GM19239 (cell line): ENCODE results near the gene QSER1.
"Not testable (repeated sequence)": the region's sequence is repeated elsewhere in the genome, so short reads cannot be mapped to it uniquely, and the experiment has no call there.

Source experiments
- DNase-seq: peaks from one replicate; pipeline ENCODE4 v3.0.0; 2011; ENCODE audit warnings: low spot score; ENCODE audit not compliant: insufficient read length
- FAIRE-seq: peaks from 2 replicates; lab custom pipeline; 2011; peaks lifted over from hg19 to GRCh38; lab: Jason Lieb, UNC

QSER1 gene

GRCh38 chr11:32892355-32893092 lies at the start of gene QSER1:
Gene QSER1 (plus strand): TSS chr11:32892811. CDS start chr11:32893126, 315 bp downstream.
- peak; percentile 82 for DNase-seq
- FAIRE-seq: peak; percentile 93

DNA sequence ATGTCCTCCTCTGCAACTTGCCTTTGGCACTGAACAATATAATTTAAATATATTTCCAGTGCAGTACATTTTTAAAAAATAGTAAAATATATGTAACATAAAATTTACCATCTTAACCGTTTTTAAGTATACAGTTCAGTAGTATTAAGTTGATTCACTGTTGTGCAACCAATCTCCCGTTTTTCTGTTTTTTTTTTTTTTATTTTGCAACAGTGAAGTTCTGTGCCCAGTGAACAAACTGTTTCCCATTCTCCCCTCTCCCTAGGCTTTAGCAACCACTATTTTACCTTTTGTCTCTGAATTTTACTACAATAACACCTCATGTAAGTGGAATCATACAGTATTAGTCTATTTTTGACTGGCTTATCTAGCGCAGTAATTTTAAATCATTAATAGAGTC lies 49.1 kb upstream of the QSER1 start:
- no peak for DNase-seq

GRCh38 chr11:32847511-32847910 lies 45.1 kb upstream of the QSER1 start:
- DNase-seq: no peak
- peak; percentile 26 for FAIRE-seq

More for the DNA sequence above, 49.1 kb upstream of the QSER1 start:
- FAIRE-seq: no peak

GRCh38 chr11:32849761-32850160 lies 42.9 kb upstream of the QSER1 start:
- peak; percentile 56 for FAIRE-seq
- no peak for DNase-seq

DNA sequence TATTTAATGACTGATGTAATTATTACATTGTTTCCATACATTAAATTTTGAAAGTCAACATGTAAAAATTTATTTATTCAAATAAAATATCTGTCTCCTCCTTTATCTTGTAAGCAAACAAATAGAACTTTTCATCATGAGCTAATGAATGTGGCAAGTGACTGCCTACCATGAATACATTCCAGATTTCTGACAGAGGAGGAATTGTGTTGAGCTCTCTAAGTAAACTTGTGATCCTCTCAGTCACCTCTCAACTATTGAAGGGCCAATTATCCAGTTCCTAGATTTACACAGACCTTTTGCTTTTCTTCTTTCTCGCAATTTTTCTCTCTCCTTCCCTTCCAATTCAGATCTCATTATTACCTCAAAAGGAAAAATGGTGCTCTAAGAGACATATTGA lies 41.4 kb upstream of the QSER1 start:
- FAIRE-seq: no peak
- DNase-seq: no peak

- DNase-seq: no peak
Observed at GRCh38 chr11:32852207-32852606, 40.4 kb upstream of the QSER1 start.

DNA sequence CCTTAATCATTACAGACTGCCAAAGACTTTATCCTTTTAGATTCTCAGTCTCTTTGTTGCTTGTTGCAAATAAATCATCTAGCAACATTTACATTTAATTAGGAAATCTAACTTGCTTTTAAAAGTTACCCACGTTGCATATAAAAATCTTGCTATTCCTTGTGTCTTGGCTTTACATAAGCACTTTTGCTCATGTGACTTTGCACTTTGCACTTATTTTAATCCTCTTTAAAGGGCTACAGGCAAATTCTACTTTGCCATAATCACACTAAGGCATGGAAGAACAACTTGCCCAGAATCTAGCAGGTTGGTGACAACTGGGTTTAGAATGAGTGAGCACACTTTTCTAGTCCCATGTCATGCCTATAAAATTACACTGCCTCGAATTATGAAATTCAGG lies 37.0 kb upstream of the QSER1 start:
- FAIRE-seq: no peak
- DNase-seq: no peak

More at GRCh38 chr11:32852207-32852606, 40.4 kb upstream of the QSER1 start:
- FAIRE-seq: no peak

DNA sequence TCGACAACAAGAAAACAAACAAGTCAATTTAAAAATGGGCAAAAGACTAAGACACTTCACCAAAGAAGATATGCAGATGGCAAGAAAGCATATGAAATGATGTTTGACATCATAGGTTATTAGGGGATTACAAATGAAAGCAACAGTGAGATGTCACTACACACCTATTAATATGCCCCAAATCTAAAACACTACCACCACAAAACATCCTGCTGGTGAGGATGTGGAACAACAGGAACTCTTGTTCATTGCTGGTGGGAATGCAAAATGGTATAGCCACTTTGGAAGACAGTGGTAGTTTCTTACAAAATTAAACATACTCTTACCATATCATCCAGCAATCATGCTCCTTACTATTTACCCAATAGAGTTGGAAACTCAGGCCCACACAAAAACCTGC lies 33.9 kb upstream of the QSER1 start:
- DNase-seq: no peak
- peak; percentile 57 for FAIRE-seq

DNA sequence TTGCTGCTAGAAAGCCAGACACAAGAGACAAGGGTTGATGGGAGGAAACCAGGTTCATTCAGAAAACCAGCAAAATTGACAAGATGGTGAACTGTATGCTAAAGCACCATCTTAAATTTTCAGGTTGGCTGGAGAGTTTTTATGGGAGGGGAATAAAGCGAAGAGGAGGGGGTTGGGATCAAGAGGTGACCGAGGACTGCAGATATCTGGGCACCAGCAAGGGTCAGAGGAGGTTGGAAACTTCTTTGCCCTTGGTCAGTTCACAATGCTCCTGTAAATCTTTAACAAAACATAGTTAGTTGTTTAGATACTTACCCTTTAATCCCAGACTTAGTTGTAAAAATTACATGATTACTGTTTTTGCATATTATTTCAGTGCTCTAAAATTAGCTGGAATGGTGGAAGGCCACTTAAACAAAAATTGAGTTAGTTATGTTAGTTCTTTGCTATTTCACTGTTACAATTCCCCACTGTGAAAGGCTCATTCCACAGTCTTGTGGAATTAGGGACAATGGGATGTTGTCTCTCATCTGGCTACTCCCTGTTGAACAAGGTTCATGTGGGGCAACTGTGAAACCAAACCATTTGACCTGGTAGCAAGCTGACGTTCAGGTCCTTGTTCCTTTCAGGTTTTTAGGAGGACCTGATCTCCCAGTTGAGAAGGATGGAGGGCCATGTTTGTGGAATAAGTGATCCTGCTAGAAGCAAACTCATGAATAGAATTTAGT lies 30.6 kb upstream of the QSER1 start:
- no peak for FAIRE-seq
- DNase-seq: no peak

DNA sequence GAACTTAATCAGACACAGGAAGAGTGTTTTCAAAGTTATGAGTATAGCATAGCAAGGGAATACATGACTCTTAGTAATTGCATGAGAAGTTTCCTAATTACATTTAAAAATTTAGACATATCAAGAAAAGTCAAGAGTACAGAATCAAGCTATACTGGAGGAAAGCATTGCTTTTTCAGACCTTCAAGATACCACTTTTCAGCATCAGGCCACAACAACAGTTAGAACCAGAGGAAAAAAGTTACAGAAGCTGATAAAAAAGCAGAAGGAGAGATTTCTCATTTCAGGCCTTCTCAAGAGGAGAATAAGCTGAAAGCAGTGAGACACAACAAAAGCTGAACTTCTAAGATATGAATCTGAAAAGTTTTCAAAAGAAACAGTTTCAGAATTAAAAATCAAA lies 28.1 kb upstream of the QSER1 start:
- no peak for FAIRE-seq

GRCh38 chr11:32868752-32869151 lies 23.9 kb upstream of the QSER1 start:
- DNase-seq, FAIRE-seq: not testable (repeated sequence)

More for the DNA sequence above, 28.1 kb upstream of the QSER1 start:
- no peak for DNase-seq

DNA sequence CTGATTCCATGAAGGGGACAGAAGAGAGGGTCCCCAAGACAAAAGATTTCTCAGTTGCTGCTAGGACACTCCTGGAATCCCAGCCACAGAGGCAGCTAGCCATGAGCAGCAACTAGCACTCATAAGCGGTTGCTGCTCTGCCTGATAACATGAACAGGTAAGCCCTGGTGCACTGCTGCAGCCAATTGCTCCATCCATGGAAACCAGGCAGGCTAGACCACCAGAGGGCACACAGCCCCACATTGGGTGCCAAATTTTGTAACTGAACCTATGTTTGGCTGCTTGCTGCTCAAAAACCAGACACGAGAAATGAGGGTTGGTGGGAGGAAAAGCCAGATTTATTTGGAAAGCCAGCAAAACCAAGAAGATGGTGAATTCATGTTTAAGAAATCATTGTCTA lies 21.9 kb upstream of the QSER1 start:
- FAIRE-seq (no peak), DNase-seq (no peak)

- DNase-seq: no peak
- FAIRE-seq: no peak
Observed at GRCh38 chr11:32874132-32874531, 18.5 kb upstream of the QSER1 start.

- no peak for DNase-seq
- no peak for FAIRE-seq
Observed at GRCh38 chr11:32881286-32881685, 11.3 kb upstream of the QSER1 start.

GRCh38 chr11:32883421-32883820 lies 9.2 kb upstream of the QSER1 start:
- DNase-seq (no peak), FAIRE-seq (no peak)

DNA sequence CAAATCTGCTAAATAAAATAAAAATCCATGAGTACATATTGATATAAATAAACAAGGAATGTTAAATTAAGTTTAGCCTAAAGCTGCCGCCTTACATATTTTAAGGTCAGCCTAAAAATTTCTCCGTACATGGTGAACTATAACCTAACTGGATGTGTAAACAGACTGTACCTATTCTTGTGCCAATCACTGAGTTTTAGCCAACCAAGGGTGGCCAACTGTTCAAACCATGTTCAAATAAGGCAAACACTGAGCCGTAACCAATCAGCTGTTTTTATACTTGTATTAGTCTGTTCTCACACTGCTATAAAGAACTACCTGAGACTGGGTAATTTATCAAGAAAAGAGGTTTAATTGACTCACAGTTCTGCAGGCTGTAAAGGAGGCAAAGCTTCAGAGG lies 8.6 kb upstream of the QSER1 start:
- DNase-seq (no peak), FAIRE-seq (no peak)

DNA sequence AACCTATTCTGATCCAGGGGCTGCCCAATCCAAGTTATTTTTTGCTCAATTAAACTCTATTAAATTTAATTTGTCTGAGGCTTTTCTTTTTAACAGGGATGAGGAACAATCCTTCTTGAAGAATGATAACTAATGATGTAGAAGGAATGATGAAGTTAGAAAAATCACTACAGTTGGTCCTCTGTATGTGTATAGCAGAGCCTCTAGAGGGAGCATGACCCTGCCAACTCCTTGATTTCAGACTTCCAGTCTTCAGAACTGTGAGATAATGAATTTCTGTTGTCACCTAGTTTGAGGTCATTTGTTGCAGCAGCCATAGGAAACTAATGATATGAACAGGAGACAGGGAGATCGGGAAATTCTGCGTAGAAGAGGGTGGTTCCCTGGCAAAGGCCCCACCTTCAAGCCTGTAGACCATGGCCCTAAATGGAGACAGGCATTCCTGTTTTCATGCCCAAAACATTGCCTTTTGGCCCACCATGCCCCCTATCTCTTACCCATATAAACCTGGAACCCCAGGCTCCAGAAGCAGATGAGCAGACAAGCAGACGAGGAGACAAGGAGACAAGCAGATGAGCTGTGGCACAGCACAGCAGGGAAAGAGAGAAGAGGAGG lies 7.7 kb upstream of the QSER1 start:
- DNase-seq: no peak
- FAIRE-seq: no peak

DNA sequence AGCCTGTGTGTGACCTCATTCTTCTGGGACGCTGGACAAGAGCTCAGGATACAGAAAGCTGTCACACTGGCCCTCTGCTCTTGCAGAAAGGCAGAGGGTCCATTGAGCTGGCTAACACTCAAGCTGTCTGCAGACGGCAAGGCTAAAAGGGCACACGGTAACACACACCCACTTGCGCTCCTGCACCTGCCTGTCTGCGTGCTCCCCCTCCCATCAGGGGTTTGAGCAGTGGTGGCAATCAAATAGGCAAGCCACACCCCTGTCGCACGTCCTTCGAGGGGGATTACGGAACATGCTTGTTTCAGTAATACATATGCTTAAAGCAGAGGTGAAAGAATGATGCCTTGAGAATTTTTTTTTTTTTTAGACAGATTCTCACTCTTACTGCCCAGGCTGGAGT lies 7.1 kb upstream of the QSER1 start:
- DNase-seq: no peak

DNA sequence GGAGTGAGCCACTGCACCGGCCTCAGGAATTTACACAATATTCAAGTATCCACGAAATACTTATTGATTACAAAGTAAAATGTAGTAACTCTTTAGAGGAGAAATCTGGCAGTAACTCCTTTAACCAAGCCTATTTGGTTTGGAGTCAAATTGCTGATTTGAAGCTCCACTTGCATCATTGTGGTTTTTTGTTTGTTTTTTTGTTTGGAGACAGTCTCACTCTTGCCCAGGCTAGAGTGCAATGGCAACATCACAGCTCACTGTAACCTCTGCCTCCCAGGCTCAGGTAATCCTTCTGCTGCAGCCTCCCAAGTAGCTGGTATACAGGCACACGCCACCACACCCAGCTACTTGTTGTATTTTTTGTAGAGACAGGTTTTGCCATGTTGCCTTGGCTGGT lies 6.4 kb upstream of the QSER1 start:
- no peak for DNase-seq
- no peak for FAIRE-seq

More for the DNA sequence above, 7.1 kb upstream of the QSER1 start:
- no peak for FAIRE-seq

DNA sequence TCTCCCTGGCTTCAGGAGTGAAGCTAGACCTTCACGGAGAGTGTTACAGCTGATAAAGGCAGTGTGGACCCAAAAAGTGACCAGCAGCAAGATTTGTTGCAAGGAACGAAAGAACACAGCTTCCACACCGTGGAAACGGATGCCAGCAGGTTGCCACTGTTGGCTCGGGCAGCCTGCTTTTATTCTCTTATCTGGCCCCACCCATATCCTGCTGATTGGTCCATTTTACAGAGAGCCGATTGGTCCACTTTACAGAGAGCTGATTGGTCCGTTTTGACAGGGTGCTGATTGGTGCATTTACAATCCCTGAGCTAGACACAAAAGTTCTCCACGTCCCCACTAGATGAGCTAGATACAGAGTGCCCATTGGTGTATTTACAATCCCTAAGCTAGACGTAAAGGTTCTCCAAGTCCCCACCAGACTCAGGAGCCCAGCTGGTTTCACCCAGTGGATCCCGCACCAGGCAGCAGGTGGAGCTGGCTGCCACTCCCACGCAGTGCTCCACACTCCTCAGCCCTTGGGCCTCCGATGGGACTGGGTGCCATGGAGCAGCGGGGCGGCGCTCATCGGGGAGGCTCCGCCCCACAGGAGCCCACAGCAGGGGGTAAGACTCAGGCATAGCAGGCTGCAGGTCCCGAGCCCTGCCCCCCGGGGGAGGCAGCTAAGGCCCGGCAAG lies 4.8 kb upstream of the QSER1 start:
- FAIRE-seq, DNase-seq: not testable (repeated sequence)

DNA sequence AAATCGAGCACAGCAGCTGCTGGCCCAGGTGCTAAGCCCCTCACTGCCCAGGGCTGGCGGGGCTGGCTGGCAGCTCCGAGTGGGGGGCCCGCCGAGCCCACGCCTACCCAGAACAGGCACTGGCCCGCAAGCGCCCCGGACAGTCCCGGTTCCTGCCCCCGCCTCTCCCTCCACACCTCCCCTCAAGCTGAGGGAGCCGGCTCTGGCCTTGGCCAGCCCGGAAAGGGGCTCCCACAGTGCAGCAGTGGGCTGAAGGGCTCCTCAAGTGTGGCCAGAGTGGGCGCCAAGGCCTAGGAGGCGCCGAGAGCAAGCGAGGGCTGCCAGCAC lies 4.3 kb upstream of the QSER1 start:
- FAIRE-seq, DNase-seq: not testable (repeated sequence)
